ENCODE results near the gene LIME1. TPM values are rescaled to one million over a fixed set of nuclear protein-coding genes. Genes with fewer than 3 reads are reported as not detected.

Gene LIME1
- total RNA-seq, 4 donors from 2014 or later = 4.7 to 17.0 (median 7.2) TPM

DNA sequence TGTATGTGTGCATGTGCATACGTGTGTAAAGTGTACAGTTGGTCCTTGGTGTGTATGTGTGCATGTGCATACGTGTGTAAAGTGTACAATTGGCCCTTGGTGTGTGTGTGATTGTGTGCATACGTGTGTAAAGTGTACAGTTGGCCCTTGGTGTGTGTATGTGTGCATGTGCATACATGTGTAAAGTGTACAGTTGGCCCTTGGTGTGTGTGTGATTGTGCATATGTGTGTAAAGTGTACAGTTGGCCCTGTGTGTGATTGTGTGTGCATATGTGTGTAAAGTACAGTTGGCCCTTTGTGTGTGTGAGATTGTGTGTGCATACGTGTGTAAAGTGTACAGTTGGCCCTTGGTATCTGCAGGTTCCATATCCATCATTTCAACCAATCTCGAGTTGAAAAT, 5.1 kb upstream of the LIME1 start:
- no peak overlapping the region for H3K4me3 ChIP-seq
- no peak overlapping the region for H3K27ac ChIP-seq
- H3K4me1 ChIP-seq = peaks cover 0 to 9% (median 0%) of the 10 kb centered on the region in 3 donors
- H3K27me3 ChIP-seq = no peaks in the 10 kb centered on the region
- H3K36me3 ChIP-seq = peaks cover 0 to 56% of the 10 kb centered on the region in 2 donors
- TF ChIP-seq POLR2AphosphoS5 (IDR thresholded peaks at IDR 0.05) = no peak
- TF ChIP-seq POLR2A (IDR thresholded peaks at IDR 0.05) = no peak
- no peak for TF ChIP-seq CTCF (IDR thresholded peaks at IDR 0.05)
- TF ChIP-seq EP300 (IDR thresholded peaks at IDR 0.05) = no peak
- 68 to 75% methylated on average over 5 of the region's 5 CpGs for WGBS, 2 donors (ENCODE audit: low coverage in 1 of 2)
- no peak for ATAC-seq
- H3K9me3 ChIP-seq = no peaks in the 10 kb centered on the region

GRCh38 chr20:63732118-63733095, 4.1 kb upstream of the LIME1 start:
- no peak for TF ChIP-seq POLR2AphosphoS5 (IDR thresholded peaks at IDR 0.05)
- no peak for TF ChIP-seq CTCF (IDR thresholded peaks at IDR 0.05)
- TF ChIP-seq POLR2A (IDR thresholded peaks at IDR 0.05) = no peak
- no peak for TF ChIP-seq EP300 (IDR thresholded peaks at IDR 0.05)
- no peak overlapping the region for H3K4me3 ChIP-seq
- H3K4me1 ChIP-seq = peaks cover 0 to 16% (median 2%) of the 10 kb centered on the region in 3 donors
- H3K9me3 ChIP-seq = no peaks in the 10 kb centered on the region
- no peaks in the 10 kb centered on the region for H3K27me3 ChIP-seq
- no peak overlapping the region for H3K27ac ChIP-seq
- H3K36me3 ChIP-seq = peaks cover 0 to 53% of the 10 kb centered on the region in 2 donors
- ATAC-seq = no peak
- 81 to 86% methylated on average over 32 to 34 of the region's 38 CpGs for WGBS, 2 donors (ENCODE audit: low coverage in 1 of 2)

DNA sequence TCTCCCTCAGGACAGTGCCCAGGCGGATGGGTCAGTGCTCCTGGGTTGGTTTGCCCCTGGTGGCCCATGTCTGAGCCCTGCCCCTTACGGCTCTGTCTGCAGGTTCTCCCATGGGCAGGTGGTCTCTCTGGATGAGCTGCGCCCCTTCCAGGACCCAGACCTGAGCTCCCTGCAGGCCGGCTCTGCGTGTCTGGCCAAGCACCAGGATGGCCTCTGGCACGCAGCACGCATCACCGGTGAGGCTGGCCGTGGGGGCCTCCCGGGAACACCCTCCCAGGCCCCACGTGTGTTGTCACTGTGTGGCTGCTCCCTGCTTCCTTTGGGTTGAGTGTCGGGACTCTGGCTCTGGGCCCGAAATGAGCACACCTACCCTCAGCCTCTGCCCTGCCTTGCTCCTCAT, 3.3 kb upstream of the LIME1 start:
- Histone ChIP-seq H3K4me3 (no peak overlapping the region), H3K27ac (no peak overlapping the region), H3K36me3 (peaks cover 0 to 53% of the 10 kb centered on the region in 2 donors), H3K27me3 (no peaks in the 10 kb centered on the region), H3K4me1 (peaks cover 0 to 21% (median 9%) of the 10 kb centered on the region in 3 donors), H3K9me3 (no peaks in the 10 kb centered on the region)
- WGBS, 2 donors (ENCODE audit: low coverage in 1 of 2) = no CpG with 5 or more reads among the region's 13 CpGs
- no peak for ATAC-seq
- TF ChIP-seq POLR2A (IDR thresholded peaks at IDR 0.05) (no peak), POLR2AphosphoS5 (IDR thresholded peaks at IDR 0.05) (no peak)

DNA sequence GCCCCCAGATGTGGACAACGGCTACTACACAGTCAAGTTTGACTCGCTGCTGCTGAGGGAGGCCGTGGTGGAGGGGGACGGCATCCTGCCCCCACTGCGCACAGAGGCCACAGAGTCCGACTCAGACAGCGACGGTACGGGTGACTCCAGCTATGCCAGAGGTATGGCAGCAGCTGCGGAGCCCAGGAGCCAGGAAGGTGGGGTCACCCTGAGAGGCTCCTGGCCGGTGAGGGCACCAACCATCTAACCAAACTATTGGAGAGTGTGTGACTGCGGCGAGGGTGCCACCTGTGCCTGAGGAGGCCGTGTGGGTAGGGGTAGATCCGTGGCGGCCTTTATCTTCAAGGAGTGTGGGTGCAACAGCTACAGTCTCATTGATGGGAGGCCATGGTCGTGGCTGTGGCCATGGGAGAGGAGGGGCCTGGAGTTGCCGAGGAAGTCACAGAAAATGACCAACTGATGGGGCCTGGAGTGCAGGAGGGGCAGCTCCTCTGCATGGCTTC, 2.8 kb upstream of the LIME1 start:
- WGBS, 2 donors (ENCODE audit: low coverage in 1 of 2) = 95 to 97% methylated on average over 5 to 6 of the region's 18 CpGs
- Histone ChIP-seq H3K27ac (no peak overlapping the region), H3K4me1 (peaks cover 0 to 21% (median 14%) of the 10 kb centered on the region in 3 donors), H3K36me3 (peaks cover 0 to 53% of the 10 kb centered on the region in 2 donors), H3K27me3 (no peaks in the 10 kb centered on the region), H3K4me3 (no peak overlapping the region), H3K9me3 (no peaks in the 10 kb centered on the region)
- no peak for ATAC-seq
- no peak for TF ChIP-seq POLR2AphosphoS5 (IDR thresholded peaks at IDR 0.05)
- no peak for TF ChIP-seq CTCF (IDR thresholded peaks at IDR 0.05)
- no peak for TF ChIP-seq POLR2A (IDR thresholded peaks at IDR 0.05)
- no peak for TF ChIP-seq EP300 (IDR thresholded peaks at IDR 0.05)

- H3K36me3 ChIP-seq = peaks cover 0 to 53% of the 10 kb centered on the region in 2 donors
Measured at GRCh38 chr20:63734111-63734945, 2.1 kb upstream of the LIME1 start.

More at GRCh38 chr20:63734111-63734945, 2.1 kb upstream of the LIME1 start:
- WGBS, 2 donors (ENCODE audit: low coverage in 1 of 2) = 79% methylated on average over 8 of the region's 25 CpGs; no CpG with 5 or more reads in 1 of the 2 donors
- Histone ChIP-seq H3K27ac (no peak overlapping the region), H3K9me3 (no peaks in the 10 kb centered on the region), H3K27me3 (no peaks in the 10 kb centered on the region), H3K4me1 (peaks cover 0 to 26% (median 19%) of the 10 kb centered on the region in 3 donors), H3K4me3 (no peak overlapping the region)
- ATAC-seq = no peak
- TF ChIP-seq EP300 (IDR thresholded peaks at IDR 0.05) = no peak
- TF ChIP-seq POLR2A (IDR thresholded peaks at IDR 0.05) = no peak
- no peak for TF ChIP-seq CTCF (IDR thresholded peaks at IDR 0.05)
- TF ChIP-seq POLR2AphosphoS5 (IDR thresholded peaks at IDR 0.05) = no peak

Data from gastroesophageal sphincter (tissue), 4 donors.